Measurements from ENCODE around the gene RSRC1. TPM values are rescaled to one million over a fixed set of nuclear protein-coding genes. Genes with fewer than 3 reads are reported as not detected.

RSRC1 gene
- total and polyA plus RNA-seq, 7 donors: 12.9 to 27.2 (median 19.7) TPM

DNA sequence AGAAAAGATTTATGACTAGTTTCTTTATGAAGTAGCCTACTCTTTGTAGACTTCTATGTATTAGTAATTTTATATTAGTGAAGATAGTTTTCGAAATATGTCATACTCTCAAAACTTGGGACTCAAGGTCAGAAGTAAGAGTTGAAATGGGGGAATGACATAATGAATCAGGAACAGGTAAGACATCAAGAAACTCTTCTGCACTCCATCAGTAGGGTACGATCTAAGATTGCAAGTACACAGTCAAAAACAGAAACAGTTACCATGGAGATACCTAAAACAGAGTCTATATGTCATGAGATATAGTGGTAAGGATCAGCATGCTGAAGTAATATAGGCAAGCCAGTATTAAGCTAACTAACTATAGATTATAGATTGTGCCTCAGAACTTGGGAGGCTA, 274.1 kb downstream of the RSRC1 start:
- intact Hi-C loops (cut with DNase I): no loop called here
- 93 to 99% (median 98%) methylated on average over 2 of the region's 2 CpGs for WGBS, 3 donors
- no peak for DNase-seq
- Histone ChIP-seq H3K9me3 (no peaks in the 10 kb centered on the region), H3K27ac (no peak overlapping the region), H3K4me1 (no peaks in the 10 kb centered on the region), H3K27me3 (ENCODE audit: insufficient read depth in 3 of 3, low read length in 2 of 3) (no peaks in the 10 kb centered on the region), H3K36me3 (ENCODE audit: insufficient read depth in 1 of 2, low read depth in 1 of 2) (no peaks in the 10 kb centered on the region), H3K4me3 (no peak overlapping the region)
- no peak for ATAC-seq
- TF ChIP-seq, protein P1, sequence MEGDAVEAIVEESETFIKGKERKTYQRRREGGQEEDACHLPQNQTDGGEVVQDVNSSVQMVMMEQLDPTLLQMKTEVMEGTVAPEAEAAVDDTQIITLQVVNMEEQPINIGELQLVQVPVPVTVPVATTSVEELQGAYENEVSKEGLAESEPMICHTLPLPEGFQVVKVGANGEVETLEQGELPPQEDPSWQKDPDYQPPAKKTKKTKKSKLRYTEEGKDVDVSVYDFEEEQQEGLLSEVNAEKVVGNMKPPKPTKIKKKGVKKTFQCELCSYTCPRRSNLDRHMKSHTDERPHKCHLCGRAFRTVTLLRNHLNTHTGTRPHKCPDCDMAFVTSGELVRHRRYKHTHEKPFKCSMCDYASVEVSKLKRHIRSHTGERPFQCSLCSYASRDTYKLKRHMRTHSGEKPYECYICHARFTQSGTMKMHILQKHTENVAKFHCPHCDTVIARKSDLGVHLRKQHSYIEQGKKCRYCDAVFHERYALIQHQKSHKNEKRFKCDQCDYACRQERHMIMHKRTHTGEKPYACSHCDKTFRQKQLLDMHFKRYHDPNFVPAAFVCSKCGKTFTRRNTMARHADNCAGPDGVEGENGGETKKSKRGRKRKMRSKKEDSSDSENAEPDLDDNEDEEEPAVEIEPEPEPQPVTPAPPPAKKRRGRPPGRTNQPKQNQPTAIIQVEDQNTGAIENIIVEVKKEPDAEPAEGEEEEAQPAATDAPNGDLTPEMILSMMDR (IDR thresholded peaks at IDR 0.05): no peak

DNA sequence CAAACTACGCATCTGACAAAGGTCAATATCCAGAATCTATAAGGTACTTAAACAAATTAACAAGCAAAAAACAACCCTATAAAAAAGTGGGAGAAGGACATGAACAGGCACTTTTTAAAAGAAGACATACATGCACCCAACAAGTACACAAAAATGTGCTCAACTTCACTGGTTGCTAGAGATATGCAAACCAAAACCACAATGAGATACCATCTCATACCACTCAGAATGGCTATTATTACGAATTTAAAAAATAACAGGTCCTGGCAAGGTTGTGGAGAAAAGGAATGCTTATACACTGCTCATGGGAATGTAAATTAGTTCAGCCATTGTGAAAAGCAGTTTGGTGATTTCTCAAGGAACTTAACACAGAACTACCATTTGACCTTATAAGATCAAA, 285.5 kb downstream of the RSRC1 start:
- ATAC-seq (no peak), DNase-seq (no peak)
- no peak overlapping the region for H3K4me3 ChIP-seq
- TF ChIP-seq, protein P1 (IDR thresholded peaks at IDR 0.05): no peak
- H3K9me3 ChIP-seq: peaks cover 21% of the 10 kb centered on the region
- WGBS, 3 donors: 76 to 98% (median 98%) methylated on average over 2 of the region's 2 CpGs
- no peak overlapping the region for H3K27ac ChIP-seq
- no peaks in the 10 kb centered on the region for H3K36me3 ChIP-seq (ENCODE audit: insufficient read depth in 1 of 2, low read depth in 1 of 2)
- intact Hi-C loops (cut with DNase I): no loop called here
- H3K27me3 ChIP-seq (ENCODE audit: insufficient read depth in 3 of 3, low read length in 2 of 3): no peaks in the 10 kb centered on the region
- H3K4me1 ChIP-seq: no peaks in the 10 kb centered on the region

- Histone ChIP-seq H3K9me3 (no peaks in the 10 kb centered on the region), H3K27ac (no peak overlapping the region), H3K36me3 (ENCODE audit: insufficient read depth in 1 of 2, low read depth in 1 of 2) (no peaks in the 10 kb centered on the region), H3K4me1 (no peaks in the 10 kb centered on the region), H3K27me3 (ENCODE audit: insufficient read depth in 3 of 3, low read length in 2 of 3) (no peaks in the 10 kb centered on the region), H3K4me3 (no peak overlapping the region)
- TF ChIP-seq, protein P1 (IDR thresholded peaks at IDR 0.05): no peak
- ATAC-seq (no peak), DNase-seq (no peak)
- intact Hi-C loops (cut with DNase I): no loop called here
These were observed 292.7 kb downstream of the RSRC1 start for GRCh38 chr3:158402590-158402989.

DNA sequence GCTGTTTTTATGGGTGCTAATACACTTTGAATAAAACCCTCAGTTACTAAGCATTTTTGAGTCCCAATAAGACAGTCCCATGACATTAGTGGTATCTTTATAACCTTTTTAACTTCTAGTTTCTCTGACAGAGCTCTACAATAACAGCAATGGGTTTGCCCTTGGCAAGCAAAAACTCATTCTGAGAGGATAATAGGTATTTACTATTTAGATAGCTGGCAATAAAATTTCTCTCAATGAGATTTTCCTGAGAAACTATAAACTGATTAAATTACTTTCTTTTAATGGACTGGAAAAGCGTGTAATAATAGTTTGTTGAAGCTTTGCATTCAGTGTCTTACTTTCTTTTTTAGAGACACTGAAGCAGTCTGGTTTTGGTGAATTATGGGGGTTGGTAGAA, 293.1 kb downstream of the RSRC1 start:
- 86 to 98% (median 93%) methylated on average over 1 of the region's 1 CpG for WGBS, 3 donors
- Histone ChIP-seq H3K27ac (no peak overlapping the region), H3K36me3 (ENCODE audit: insufficient read depth in 1 of 2, low read depth in 1 of 2) (no peaks in the 10 kb centered on the region), H3K27me3 (ENCODE audit: insufficient read depth in 3 of 3, low read length in 2 of 3) (no peaks in the 10 kb centered on the region), H3K4me1 (no peaks in the 10 kb centered on the region), H3K9me3 (no peaks in the 10 kb centered on the region), H3K4me3 (no peak overlapping the region)
- DNase-seq (no peak), ATAC-seq (no peak)
- intact Hi-C loops (cut with DNase I): no loop called here
- TF ChIP-seq, protein P1 (IDR thresholded peaks at IDR 0.05): no peak

- Histone ChIP-seq H3K4me3 (no peak overlapping the region), H3K27me3 (ENCODE audit: insufficient read depth in 3 of 3, low read length in 2 of 3) (no peaks in the 10 kb centered on the region), H3K4me1 (no peaks in the 10 kb centered on the region), H3K36me3 (ENCODE audit: insufficient read depth in 1 of 2, low read depth in 1 of 2) (no peaks in the 10 kb centered on the region), H3K27ac (no peak overlapping the region), H3K9me3 (no peaks in the 10 kb centered on the region)
- intact Hi-C loops (cut with DNase I): no loop called here
- DNase-seq (no peak), ATAC-seq (no peak)
- TF ChIP-seq, protein P1 (IDR thresholded peaks at IDR 0.05): no peak
- WGBS, 3 donors: 63 to 84% (median 74%) methylated on average over 1 of the region's 1 CpG
These were observed 294.3 kb downstream of the RSRC1 start for GRCh38 chr3:158404131-158404718.
